ENCODE measurements around the gene PRRC2C.
"Not testable (repeated sequence)": the region's sequence is repeated elsewhere in the genome, so short reads cannot be mapped to it uniquely, and the experiment has no call there.

Gene PRRC2C
- total RNA-seq = 486 to 654 (median 593) reads per million in 3 donors

DNA sequence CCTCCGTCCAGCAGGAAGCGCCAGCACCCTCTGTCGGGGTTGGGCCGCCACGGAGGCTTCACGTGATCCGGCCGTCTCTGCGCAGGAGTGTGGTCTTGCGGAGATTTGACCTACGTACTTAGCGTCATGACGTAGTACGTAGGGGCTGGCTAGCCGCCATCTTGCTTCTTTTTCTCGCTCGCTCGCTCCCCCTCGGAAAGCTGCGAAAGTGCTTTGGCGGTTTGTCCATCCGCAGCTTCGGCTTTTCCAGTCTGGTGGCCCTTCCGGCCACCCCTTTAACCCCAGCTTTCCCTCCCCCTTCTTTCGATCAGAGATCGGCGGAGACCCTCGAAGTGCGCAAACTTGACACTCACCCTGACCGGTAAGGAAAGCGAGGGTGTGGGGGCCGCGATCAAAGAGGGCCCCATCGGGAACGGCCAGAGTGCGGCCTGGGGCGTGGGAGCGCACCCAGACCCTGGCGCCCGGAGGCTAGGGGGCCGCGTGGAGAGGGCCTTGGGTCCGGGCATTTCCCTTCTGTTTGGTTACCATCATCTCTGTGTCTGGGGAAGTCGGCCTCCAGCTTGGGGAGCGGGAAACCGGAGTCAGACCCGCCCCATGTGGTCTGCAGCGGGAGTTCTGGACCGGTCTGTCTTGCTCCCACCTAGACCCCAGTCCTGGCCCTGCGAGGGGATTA is at the start of gene PRRC2C:
Gene PRRC2C, plus strand, starts transcription at position 156 of the 673 bp plus-strand sequence. CDS start 26,559 bp downstream, outside the sequence.
- peak; percentile 88 to 92 (median 89) for DNase-seq
- H3K4me1 ChIP-seq (ENCODE audit: control insufficient read depth, insufficient read depth, low read length, poor library complexity, severe bottlenecking) = peaks cover 12% of the 10 kb centered on the region
- peaks cover 7% of the 10 kb centered on the region for H3K36me3 ChIP-seq (ENCODE audit: control insufficient read depth, insufficient read depth, low read length)
- peak within 1 kb of the TSS; percentile 83 for H3K4me3 ChIP-seq (ENCODE audit: insufficient read depth, low read depth, low read length, poor library complexity, severe bottlenecking)
- H3K9me3 ChIP-seq (ENCODE audit: control insufficient read depth, low read length) = no peaks in the 10 kb centered on the region
- H3K27me3 ChIP-seq (replicated peaks; ENCODE audit: control insufficient read depth, insufficient read depth, low read length, poor library complexity, severe bottlenecking) = no peaks in the 10 kb centered on the region
- peak within 1 kb of the TSS; percentile 100 for H3K27ac ChIP-seq (ENCODE audit: insufficient read depth, low read length, poor library complexity, severe bottlenecking)

DNA sequence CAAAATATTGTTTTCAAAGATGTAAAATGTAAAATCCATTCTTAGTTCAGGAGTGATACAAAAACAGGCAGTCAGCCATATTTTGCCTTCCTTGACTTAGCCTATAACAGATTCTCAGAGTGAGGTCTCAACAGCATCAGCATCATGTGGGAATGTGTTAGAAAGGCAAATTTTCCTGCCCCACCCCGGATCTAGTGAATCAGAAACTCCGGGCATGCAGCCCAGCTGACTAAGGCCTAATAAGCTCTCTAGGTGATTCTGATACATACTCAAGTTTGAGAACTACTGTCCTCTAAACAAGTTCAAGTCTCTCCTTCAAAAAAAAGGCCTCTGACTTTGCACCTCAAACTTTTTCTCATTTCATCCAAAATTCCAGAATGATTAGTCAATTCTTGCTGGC is 46.9 kb upstream of the PRRC2C start:
- Histone ChIP-seq H3K9me3 (ENCODE audit: control insufficient read depth, low read length) (no peaks in the 10 kb centered on the region), H3K27ac (ENCODE audit: insufficient read depth, low read length, poor library complexity, severe bottlenecking) (no peak overlapping the region), H3K4me3 (ENCODE audit: insufficient read depth, low read depth, low read length, poor library complexity, severe bottlenecking) (no peak overlapping the region), H3K36me3 (ENCODE audit: control insufficient read depth, insufficient read depth, low read length) (no peaks in the 10 kb centered on the region), H3K4me1 (ENCODE audit: control insufficient read depth, insufficient read depth, low read length, poor library complexity, severe bottlenecking) (peaks cover 10% of the 10 kb centered on the region), H3K27me3 (replicated peaks; ENCODE audit: control insufficient read depth, insufficient read depth, low read length, poor library complexity, severe bottlenecking) (no peaks in the 10 kb centered on the region)
- no peak for DNase-seq

DNA sequence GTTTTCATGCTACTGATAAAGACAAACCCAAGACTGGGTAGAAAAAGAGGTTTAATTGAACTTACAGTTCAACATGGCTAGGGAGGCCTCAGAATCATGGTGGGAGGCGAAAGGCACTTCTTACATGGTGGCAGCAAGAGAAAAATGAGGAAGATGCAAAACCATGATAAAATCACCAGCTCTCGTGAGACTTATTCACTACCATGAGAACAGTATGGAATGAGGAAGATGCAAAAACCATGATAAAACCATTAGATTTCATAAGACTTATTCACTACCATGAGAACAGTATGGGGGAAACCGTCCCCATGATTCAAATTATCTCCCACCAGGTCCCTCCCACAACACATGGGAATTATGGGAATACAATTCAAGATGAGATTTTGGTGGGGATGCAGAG is 45.1 kb upstream of the PRRC2C start:
- H3K4me3 ChIP-seq (ENCODE audit: insufficient read depth, low read depth, low read length, poor library complexity, severe bottlenecking); DNase-seq; H3K4me1 ChIP-seq (ENCODE audit: control insufficient read depth, insufficient read depth, low read length, poor library complexity, severe bottlenecking); H3K9me3 ChIP-seq (ENCODE audit: control insufficient read depth, low read length); H3K36me3 ChIP-seq (ENCODE audit: control insufficient read depth, insufficient read depth, low read length); H3K27me3 ChIP-seq (replicated peaks; ENCODE audit: control insufficient read depth, insufficient read depth, low read length, poor library complexity, severe bottlenecking); H3K27ac ChIP-seq (ENCODE audit: insufficient read depth, low read length, poor library complexity, severe bottlenecking): not testable (repeated sequence)

DNA sequence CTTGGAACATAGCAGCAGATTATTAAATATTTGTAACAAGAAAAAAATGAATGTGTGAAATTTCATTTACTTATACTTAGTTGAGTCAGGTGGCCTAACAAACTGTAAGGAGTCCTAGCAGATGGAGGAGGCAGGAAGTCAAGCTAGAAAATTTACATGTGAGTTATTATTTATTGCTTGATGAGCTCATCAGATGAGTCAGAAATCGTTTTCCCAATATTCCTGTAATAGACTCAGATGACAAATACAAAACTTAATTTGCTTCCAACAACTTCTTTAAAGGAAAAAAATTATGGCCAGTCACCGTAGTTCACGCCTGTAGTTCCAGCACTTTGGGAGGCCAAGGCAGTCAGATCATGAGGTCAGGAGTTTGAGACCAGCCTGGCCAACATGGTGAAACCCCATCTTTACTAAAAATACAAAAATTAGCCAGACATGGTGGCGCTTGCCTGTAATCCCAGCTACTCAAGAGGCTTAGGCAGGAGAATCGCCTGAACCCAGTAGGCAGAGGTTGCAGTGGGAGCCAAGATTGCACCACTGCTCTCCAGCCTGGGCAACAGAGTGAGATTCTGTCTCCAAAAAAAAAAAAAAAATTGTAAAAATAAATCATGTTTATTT is 43.9 kb upstream of the PRRC2C start:
- not testable (repeated sequence) for H3K27me3 ChIP-seq (replicated peaks; ENCODE audit: control insufficient read depth, insufficient read depth, low read length, poor library complexity, severe bottlenecking); DNase-seq; H3K27ac ChIP-seq (ENCODE audit: insufficient read depth, low read length, poor library complexity, severe bottlenecking); H3K9me3 ChIP-seq (ENCODE audit: control insufficient read depth, low read length); H3K4me1 ChIP-seq (ENCODE audit: control insufficient read depth, insufficient read depth, low read length, poor library complexity, severe bottlenecking); H3K4me3 ChIP-seq (ENCODE audit: insufficient read depth, low read depth, low read length, poor library complexity, severe bottlenecking); H3K36me3 ChIP-seq (ENCODE audit: control insufficient read depth, insufficient read depth, low read length)

DNA sequence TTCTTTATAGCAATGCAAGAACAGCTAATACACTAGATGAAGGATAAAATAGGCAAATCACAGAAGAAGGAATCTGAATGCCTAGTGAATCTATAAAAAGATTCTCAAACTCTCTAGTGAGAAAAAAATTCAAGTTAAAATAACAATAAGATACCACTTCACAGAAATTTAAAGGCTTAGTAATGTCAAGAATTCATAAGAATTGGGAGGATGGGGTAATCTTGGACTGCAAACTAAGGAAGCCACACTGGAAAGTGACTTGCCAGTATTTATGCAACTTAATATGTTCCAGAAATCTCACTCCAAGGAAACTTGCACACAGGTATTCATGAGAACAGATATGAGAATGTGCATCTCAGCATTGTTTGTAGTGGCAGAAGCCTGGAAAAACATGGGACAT is 38.9 kb upstream of the PRRC2C start:
- Histone ChIP-seq H3K9me3 (ENCODE audit: control insufficient read depth, low read length) (no peaks in the 10 kb centered on the region), H3K4me1 (ENCODE audit: control insufficient read depth, insufficient read depth, low read length, poor library complexity, severe bottlenecking) (no peaks in the 10 kb centered on the region), H3K27me3 (replicated peaks; ENCODE audit: control insufficient read depth, insufficient read depth, low read length, poor library complexity, severe bottlenecking) (no peaks in the 10 kb centered on the region), H3K36me3 (ENCODE audit: control insufficient read depth, insufficient read depth, low read length) (no peaks in the 10 kb centered on the region), H3K4me3 (ENCODE audit: insufficient read depth, low read depth, low read length, poor library complexity, severe bottlenecking) (no peak overlapping the region), H3K27ac (ENCODE audit: insufficient read depth, low read length, poor library complexity, severe bottlenecking) (no peak overlapping the region)
- no peak for DNase-seq

DNA sequence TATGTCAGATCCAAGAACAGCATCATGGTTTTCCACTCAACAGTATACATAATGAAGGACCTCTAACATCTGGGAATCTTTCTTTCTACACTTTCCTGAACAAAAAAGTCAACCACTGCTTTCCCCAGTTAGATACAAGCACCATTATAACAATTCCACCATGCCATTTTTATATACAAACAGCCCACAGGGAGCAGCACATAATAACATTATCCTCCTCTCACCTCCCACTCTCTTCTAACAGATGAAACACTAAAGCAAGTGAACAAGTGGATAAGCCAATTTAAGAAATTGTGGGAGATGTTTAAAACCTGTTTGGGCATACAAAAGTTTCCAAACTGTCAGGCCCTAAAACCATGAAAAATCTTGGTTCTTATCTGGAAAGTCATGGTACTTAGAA is 29.4 kb upstream of the PRRC2C start:
- H3K27me3 ChIP-seq (replicated peaks; ENCODE audit: control insufficient read depth, insufficient read depth, low read length, poor library complexity, severe bottlenecking) = no peaks in the 10 kb centered on the region
- no peak overlapping the region for H3K27ac ChIP-seq (ENCODE audit: insufficient read depth, low read length, poor library complexity, severe bottlenecking)
- H3K36me3 ChIP-seq (ENCODE audit: control insufficient read depth, insufficient read depth, low read length) = no peaks in the 10 kb centered on the region
- no peak for DNase-seq
- H3K4me3 ChIP-seq (ENCODE audit: insufficient read depth, low read depth, low read length, poor library complexity, severe bottlenecking) = no peak overlapping the region
- H3K9me3 ChIP-seq (ENCODE audit: control insufficient read depth, low read length) = no peaks in the 10 kb centered on the region
- no peaks in the 10 kb centered on the region for H3K4me1 ChIP-seq (ENCODE audit: control insufficient read depth, insufficient read depth, low read length, poor library complexity, severe bottlenecking)

DNA sequence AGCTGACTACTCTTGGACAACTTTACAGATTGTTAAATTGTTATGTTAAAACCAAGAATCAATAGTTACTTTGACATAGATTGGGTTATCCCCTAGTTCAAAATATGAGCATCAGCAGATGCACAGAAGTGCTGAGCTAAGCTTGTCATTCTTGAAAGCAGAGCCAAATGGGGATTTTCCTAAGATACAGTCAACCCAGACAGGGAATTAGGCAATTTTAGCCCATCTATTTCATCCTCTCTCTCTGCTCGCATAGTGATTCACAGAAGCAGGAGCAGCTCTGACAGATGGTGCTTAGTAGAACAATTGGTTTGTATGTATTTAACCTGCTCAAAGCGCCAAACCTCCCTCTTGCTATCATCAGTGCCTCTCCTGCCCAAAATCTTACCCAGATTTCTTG is 27.9 kb upstream of the PRRC2C start:
- Histone ChIP-seq H3K27ac (ENCODE audit: insufficient read depth, low read length, poor library complexity, severe bottlenecking) (no peak overlapping the region), H3K4me1 (ENCODE audit: control insufficient read depth, insufficient read depth, low read length, poor library complexity, severe bottlenecking) (no peaks in the 10 kb centered on the region), H3K4me3 (ENCODE audit: insufficient read depth, low read depth, low read length, poor library complexity, severe bottlenecking) (no peak overlapping the region), H3K36me3 (ENCODE audit: control insufficient read depth, insufficient read depth, low read length) (no peaks in the 10 kb centered on the region), H3K9me3 (ENCODE audit: control insufficient read depth, low read length) (no peaks in the 10 kb centered on the region), H3K27me3 (replicated peaks; ENCODE audit: control insufficient read depth, insufficient read depth, low read length, poor library complexity, severe bottlenecking) (no peaks in the 10 kb centered on the region)
- DNase-seq = no peak

DNA sequence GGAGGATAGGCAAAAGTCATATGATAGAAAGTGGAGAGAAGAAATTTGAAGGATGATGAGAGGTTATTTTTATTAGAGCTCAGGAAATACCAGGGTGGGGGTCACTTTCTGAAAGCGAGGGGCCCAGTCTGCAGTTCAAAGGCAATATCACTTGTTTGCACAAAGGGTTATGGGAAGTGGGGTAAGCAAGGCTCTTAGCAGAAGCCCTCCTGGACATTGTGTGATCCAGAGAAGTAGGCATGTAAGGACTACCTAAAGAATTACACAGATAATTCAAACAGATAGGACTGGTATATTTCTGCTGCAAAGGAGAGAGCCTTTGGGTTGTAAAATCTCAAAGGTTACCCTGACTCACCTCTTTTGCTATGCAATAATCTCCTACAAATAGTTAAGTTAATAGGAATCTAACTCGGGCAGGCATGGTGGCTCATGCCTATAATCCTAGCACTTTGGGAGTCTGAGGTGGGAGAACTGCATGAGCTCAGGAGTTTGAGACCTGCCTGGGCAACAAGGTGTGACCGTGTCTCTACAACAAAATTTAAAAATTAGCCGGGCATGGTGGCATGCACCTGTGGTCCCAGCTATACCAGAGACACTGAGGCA is 25.2 kb upstream of the PRRC2C start:
- H3K9me3 ChIP-seq (ENCODE audit: control insufficient read depth, low read length) = no peaks in the 10 kb centered on the region

DNA sequence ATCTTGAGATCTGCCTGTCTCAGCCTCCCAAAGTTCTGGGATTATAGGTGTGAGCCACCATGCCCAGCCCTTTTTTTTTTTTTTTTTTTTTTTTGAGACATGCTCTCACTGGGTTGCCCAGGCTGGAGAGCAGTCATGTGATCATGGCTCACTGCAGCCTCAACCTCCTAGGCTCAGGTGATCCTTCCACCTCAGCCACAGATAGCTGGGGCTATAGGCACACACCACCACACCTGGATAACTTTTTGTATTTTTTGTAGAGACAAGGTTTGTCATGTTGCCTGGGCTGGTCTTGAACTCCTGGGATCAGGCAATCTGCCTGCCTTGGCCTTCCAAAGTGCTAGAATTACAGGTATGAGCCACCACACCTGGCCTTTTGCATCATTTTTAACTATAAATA is 17.7 kb upstream of the PRRC2C start:
- Histone ChIP-seq H3K27me3 (replicated peaks; ENCODE audit: control insufficient read depth, insufficient read depth, low read length, poor library complexity, severe bottlenecking) (no peaks in the 10 kb centered on the region), H3K36me3 (ENCODE audit: control insufficient read depth, insufficient read depth, low read length) (no peaks in the 10 kb centered on the region), H3K4me3 (ENCODE audit: insufficient read depth, low read depth, low read length, poor library complexity, severe bottlenecking) (no peak overlapping the region), H3K9me3 (ENCODE audit: control insufficient read depth, low read length) (no peaks in the 10 kb centered on the region), H3K4me1 (ENCODE audit: control insufficient read depth, insufficient read depth, low read length, poor library complexity, severe bottlenecking) (no peaks in the 10 kb centered on the region), H3K27ac (ENCODE audit: insufficient read depth, low read length, poor library complexity, severe bottlenecking) (no peak overlapping the region)
- DNase-seq = no peak

More for the DNA sequence above, 25.2 kb upstream of the PRRC2C start:
- Histone ChIP-seq H3K4me1 (ENCODE audit: control insufficient read depth, insufficient read depth, low read length, poor library complexity, severe bottlenecking) (no peaks in the 10 kb centered on the region), H3K27ac (ENCODE audit: insufficient read depth, low read length, poor library complexity, severe bottlenecking) (no peak overlapping the region), H3K4me3 (ENCODE audit: insufficient read depth, low read depth, low read length, poor library complexity, severe bottlenecking) (no peak overlapping the region), H3K27me3 (replicated peaks; ENCODE audit: control insufficient read depth, insufficient read depth, low read length, poor library complexity, severe bottlenecking) (no peaks in the 10 kb centered on the region), H3K36me3 (ENCODE audit: control insufficient read depth, insufficient read depth, low read length) (no peaks in the 10 kb centered on the region)
- no peak for DNase-seq

DNA sequence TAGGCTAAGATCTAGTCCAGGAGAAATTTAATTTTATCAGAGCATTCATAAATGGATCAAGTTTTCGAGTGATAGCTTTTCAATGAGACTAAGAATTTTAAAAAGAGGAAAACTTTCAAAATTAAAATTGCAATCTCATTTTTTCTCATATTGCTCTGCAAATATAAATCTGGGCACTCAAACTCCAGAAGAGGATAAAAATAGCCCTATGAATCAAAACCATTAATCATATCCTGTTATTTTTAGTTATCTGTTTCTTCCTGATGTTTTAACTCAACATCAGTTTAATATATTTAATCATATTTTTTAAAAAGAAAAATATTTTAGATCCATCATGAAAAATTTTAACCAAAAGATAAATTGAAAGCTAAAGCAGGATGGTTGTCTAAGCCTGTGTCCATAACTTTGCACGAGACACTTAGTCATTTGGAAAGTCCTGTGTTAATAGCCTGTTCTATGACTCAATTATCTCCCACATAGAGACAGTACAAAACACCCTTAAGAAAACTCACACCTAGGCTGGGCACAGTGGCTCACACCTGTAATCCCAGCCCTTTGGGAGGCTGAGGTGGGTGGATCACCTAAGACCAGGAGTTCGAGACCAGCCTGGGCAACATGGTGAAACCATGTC is 17.1 kb upstream of the PRRC2C start:
- Histone ChIP-seq H3K27ac (ENCODE audit: insufficient read depth, low read length, poor library complexity, severe bottlenecking) (no peak overlapping the region), H3K27me3 (replicated peaks; ENCODE audit: control insufficient read depth, insufficient read depth, low read length, poor library complexity, severe bottlenecking) (no peaks in the 10 kb centered on the region), H3K9me3 (ENCODE audit: control insufficient read depth, low read length) (no peaks in the 10 kb centered on the region), H3K4me1 (ENCODE audit: control insufficient read depth, insufficient read depth, low read length, poor library complexity, severe bottlenecking) (no peaks in the 10 kb centered on the region), H3K36me3 (ENCODE audit: control insufficient read depth, insufficient read depth, low read length) (no peaks in the 10 kb centered on the region), H3K4me3 (ENCODE audit: insufficient read depth, low read depth, low read length, poor library complexity, severe bottlenecking) (no peak overlapping the region)
- DNase-seq = no peak
